ENCODE results near the gene TJP1. TPM values are rescaled to one million over a fixed set of nuclear protein-coding genes. Genes with fewer than 3 reads are reported as not detected.

Gene TJP1
- total RNA-seq, 2 experiments from 2014 or later, result not detected

- Mint-ChIP-seq H3K27me3 (peaks cover 43% of the 10 kb centered on the region), H3K27ac (no peak overlapping the region), H3K4me1 (ENCODE audit: low read depth) (peaks cover 18% of the 10 kb centered on the region), H3K36me3 (ENCODE audit: low read depth) (peaks cover 6% of the 10 kb centered on the region), H3K9me3 (peaks cover 7% of the 10 kb centered on the region), H3K4me3 (no peak overlapping the region)
- peak; percentile 52 for DNase-seq
- intact Hi-C loops (cut with micrococcal nuclease), result no loop called here
- peak; percentile 24 for ATAC-seq
- POLR2A ChIA-PET, result no interaction called here
- CTCF ChIA-PET, result no interaction called here
- TF ChIP-seq CTCF (IDR thresholded peaks at IDR 0.05), result no peak
Measured at GRCh38 chr15:29825227-29825626, 3.0 kb upstream of the TJP1 start.

GRCh38 chr15:29822684-29823459, 604 bp upstream of the TJP1 start:
- H3K4me1 Mint-ChIP-seq (ENCODE audit: low read depth), result peaks cover 18% of the 10 kb centered on the region
- no peak for TF ChIP-seq CTCF (IDR thresholded peaks at IDR 0.05)
- ATAC-seq, result no peak
- H3K4me3 Mint-ChIP-seq, result no peak overlapping the region
- H3K36me3 Mint-ChIP-seq (ENCODE audit: low read depth), result peaks cover 6% of the 10 kb centered on the region
- peaks cover 7% of the 10 kb centered on the region for H3K9me3 Mint-ChIP-seq
- DNase-seq, result peak; percentile 12
- ChIA-PET POLR2A (no interaction called here), CTCF (no interaction called here)
- H3K27ac Mint-ChIP-seq, result no peak overlapping the region
- intact Hi-C loops (cut with micrococcal nuclease), result no loop called here
- H3K27me3 Mint-ChIP-seq, result peaks cover 49% of the 10 kb centered on the region

GRCh38 chr15:29821416-29822099, 710 bp downstream of the TJP1 start:
- peaks cover 53% of the 10 kb centered on the region for H3K27me3 Mint-ChIP-seq
- no peak for TF ChIP-seq CTCF (IDR thresholded peaks at IDR 0.05)
- DNase-seq, result peak; percentile 62
- H3K27ac Mint-ChIP-seq, result no peak overlapping the region
- ChIA-PET CTCF (no interaction called here), POLR2A (no interaction called here)
- ATAC-seq, result peak; percentile 39
- peaks cover 18% of the 10 kb centered on the region for H3K4me1 Mint-ChIP-seq (ENCODE audit: low read depth)
- peaks cover 6% of the 10 kb centered on the region for H3K36me3 Mint-ChIP-seq (ENCODE audit: low read depth)
- intact Hi-C loops (cut with micrococcal nuclease), result no loop called here
- no peak overlapping the region for H3K4me3 Mint-ChIP-seq
- H3K9me3 Mint-ChIP-seq, result peaks cover 10% of the 10 kb centered on the region

- TF ChIP-seq CTCF (IDR thresholded peaks at IDR 0.05), result no peak
- Mint-ChIP-seq H3K27me3 (peaks cover 52% of the 10 kb centered on the region), H3K9me3 (peaks cover 7% of the 10 kb centered on the region), H3K4me1 (ENCODE audit: low read depth) (peaks cover 11% of the 10 kb centered on the region), H3K27ac (no peak overlapping the region), H3K36me3 (ENCODE audit: low read depth) (peaks cover 3% of the 10 kb centered on the region), H3K4me3 (no peak overlapping the region)
- DNase-seq (no peak), ATAC-seq (no peak)
- POLR2A ChIA-PET, result no interaction called here
- intact Hi-C loops (cut with micrococcal nuclease), result no loop called here
- CTCF ChIA-PET, result no interaction called here
Measured at GRCh38 chr15:29820394-29821154, 1.7 kb downstream of the TJP1 start.

- ChIA-PET CTCF (no interaction called here), POLR2A (no interaction called here)
- H3K27me3 Mint-ChIP-seq, result peaks cover 55% of the 10 kb centered on the region
- no peak overlapping the region for H3K4me3 Mint-ChIP-seq
- H3K36me3 Mint-ChIP-seq (ENCODE audit: low read depth), result peaks cover 3% of the 10 kb centered on the region
- peaks cover 5% of the 10 kb centered on the region for H3K4me1 Mint-ChIP-seq (ENCODE audit: low read depth)
- no peak for TF ChIP-seq CTCF (IDR thresholded peaks at IDR 0.05)
- intact Hi-C loops (cut with micrococcal nuclease), result no loop called here
- DNase-seq, result no peak
- ATAC-seq, result no peak
- H3K9me3 Mint-ChIP-seq, result peaks cover 7% of the 10 kb centered on the region
- H3K27ac Mint-ChIP-seq, result no peak overlapping the region
Measured at GRCh38 chr15:29819979-29820378, 2.3 kb downstream of the TJP1 start.
